ENCODE results near the gene PARVA.
A peak's percentile ranks its signal among the peaks of the same experiment; 100 is the strongest.

PARVA gene, protein sequence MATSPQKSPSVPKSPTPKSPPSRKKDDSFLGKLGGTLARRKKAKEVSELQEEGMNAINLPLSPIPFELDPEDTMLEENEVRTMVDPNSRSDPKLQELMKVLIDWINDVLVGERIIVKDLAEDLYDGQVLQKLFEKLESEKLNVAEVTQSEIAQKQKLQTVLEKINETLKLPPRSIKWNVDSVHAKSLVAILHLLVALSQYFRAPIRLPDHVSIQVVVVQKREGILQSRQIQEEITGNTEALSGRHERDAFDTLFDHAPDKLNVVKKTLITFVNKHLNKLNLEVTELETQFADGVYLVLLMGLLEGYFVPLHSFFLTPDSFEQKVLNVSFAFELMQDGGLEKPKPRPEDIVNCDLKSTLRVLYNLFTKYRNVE

DNA sequence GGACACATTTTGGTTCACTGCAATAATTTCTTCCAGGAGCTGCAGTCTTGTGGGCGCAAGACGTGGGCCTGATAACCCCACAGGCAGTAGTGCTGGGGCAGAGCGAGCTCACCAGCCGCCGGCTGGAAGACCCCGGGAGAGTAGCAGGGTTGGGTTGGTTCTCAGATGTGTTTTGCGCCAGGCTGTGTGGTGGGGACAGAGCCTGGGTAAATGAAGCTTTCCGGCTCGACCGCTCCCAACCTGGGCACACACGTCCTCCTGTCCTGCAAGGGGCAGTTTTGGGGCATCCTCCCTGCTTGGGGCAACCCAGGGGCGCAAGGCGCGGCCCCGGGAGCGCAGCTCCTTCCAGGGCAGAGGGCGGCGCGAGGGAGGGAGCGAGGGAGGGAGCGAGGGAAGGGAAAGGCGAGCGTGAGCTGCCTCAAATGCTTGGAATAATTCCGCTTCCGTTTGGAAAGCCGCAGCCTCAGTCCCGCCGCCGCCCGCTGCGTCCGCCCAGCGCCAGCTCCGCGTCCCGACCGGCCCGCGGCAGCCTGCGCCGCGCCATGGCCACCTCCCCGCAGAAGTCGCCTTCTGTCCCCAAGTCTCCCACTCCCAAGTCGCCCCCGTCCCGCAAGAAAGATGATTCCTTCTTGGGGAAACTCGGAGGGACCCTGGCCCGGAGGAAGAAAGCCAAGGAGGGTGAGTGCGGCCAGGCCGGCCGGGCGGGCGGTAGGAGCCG, at the start of gene PARVA:
Gene PARVA, plus strand, starts transcription at position 466 of the 718 bp plus-strand sequence. Its CDS starts 77 bp downstream, at position 543.
- Histone ChIP-seq H3K4me3 (ENCODE audit: low read length) (peak within 1 kb of the TSS; percentile 73; the same call in 1 of the 2 replicates), H3K9me3 (ENCODE audit: control insufficient read depth, insufficient read depth, low read length) (no peaks in the 10 kb centered on the region), H3K4me1 (ENCODE audit: control insufficient read depth, insufficient read depth, low read length) (0 out of 2 replicates have a peak, but pooled peaks cover 3% of the 10 kb centered on the region), H3K36me3 (ENCODE audit: control insufficient read depth, insufficient read depth, low read length) (no peaks in the 10 kb centered on the region), H3K27ac (ENCODE audit: low read length) (no peak within 1 kb of the TSS), H3K27me3 (ENCODE audit: control insufficient read depth, insufficient read depth, low read length) (no peaks in the 10 kb centered on the region; the same call in 1 of the 2 replicates)
- no peak for DNase-seq (ENCODE audit: low read depth, low spot score)
- whole genome bisulfite sequencing (ENCODE audit: insufficient coverage, insufficient read length) = no CpG with 5 or more reads among the region's 55 CpGs

- Histone ChIP-seq H3K4me3 (ENCODE audit: low read length) (no peak overlapping the region), H3K4me1 (ENCODE audit: control insufficient read depth, insufficient read depth, low read length) (no peaks in the 10 kb centered on the region), H3K36me3 (ENCODE audit: control insufficient read depth, insufficient read depth, low read length) (no peaks in the 10 kb centered on the region), H3K9me3 (ENCODE audit: control insufficient read depth, insufficient read depth, low read length) (no peaks in the 10 kb centered on the region), H3K27ac (ENCODE audit: low read length) (no peak overlapping the region), H3K27me3 (ENCODE audit: control insufficient read depth, insufficient read depth, low read length) (no peaks in the 10 kb centered on the region)
- DNase-seq (ENCODE audit: low read depth, low spot score) = no peak
- no CpG with 5 or more reads among the region's 4 CpGs for WGBS (ENCODE audit: insufficient coverage, insufficient read length)
These were observed 48.2 kb upstream of the PARVA start for GRCh38 chr11:12329169-12329568.

DNA sequence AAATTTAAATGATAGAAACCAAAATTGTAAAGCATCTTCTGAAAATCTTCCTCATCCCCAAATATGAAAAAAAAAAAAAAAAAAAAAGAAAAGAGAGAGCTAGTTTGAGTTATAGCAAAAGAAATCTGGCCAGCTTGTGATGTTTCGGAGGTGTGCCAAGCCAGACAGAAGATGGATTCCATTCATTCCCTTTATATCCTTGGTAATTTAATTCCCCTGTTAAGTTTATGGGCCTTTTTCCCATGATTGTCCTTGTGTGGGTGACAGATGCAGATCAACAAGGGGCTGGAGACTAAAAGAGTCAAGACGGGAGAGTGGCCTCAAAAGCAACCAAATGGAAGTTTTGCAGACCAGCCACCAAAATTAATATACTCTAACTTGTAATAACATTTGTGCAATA, 47.6 kb upstream of the PARVA start:
- WGBS (ENCODE audit: insufficient coverage, insufficient read length) = no CpG with 5 or more reads among the region's 2 CpGs
- no peak for DNase-seq (ENCODE audit: low read depth, low spot score)
- H3K36me3 ChIP-seq (ENCODE audit: control insufficient read depth, insufficient read depth, low read length) = no peaks in the 10 kb centered on the region
- no peak overlapping the region for H3K27ac ChIP-seq (ENCODE audit: low read length)
- no peaks in the 10 kb centered on the region for H3K27me3 ChIP-seq (ENCODE audit: control insufficient read depth, insufficient read depth, low read length)
- no peaks in the 10 kb centered on the region for H3K9me3 ChIP-seq (ENCODE audit: control insufficient read depth, insufficient read depth, low read length)
- H3K4me1 ChIP-seq (ENCODE audit: control insufficient read depth, insufficient read depth, low read length) = no peaks in the 10 kb centered on the region
- H3K4me3 ChIP-seq (ENCODE audit: low read length) = no peak overlapping the region

DNA sequence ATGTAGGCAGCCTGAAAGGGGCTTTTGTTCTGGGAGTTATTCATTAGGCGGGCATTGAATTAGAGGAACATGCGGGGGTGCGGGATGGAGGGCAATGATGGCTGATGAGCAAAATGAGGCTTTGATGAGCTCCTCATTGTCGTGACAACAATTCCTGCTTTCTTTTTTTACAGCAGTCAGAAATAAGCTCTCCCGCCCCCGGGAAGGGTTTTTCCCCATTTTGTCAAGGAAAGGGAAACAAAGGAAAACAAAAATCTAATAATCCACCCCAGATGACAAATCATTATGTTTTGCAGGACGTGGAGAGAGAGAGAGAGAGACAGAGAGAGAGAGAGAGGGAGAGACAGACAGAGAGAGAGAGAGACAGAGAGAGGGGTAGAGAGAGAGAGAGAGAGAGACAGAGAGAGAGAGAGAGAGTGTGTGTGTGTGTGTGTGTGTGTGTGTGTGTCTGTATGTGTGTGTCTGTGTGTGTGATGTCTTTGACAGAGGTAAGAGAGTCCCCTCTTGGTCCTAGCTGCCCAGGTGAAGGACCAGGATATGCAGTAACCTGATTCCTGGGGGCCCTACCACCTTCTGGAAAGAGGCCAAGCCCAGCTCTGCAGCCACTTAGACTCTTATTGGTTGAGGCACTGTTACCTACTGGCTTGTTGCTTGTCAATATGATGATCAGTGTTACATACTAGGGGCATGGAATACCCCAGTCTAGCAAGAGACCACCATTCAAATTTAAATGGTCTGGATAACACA, 46.7 kb upstream of the PARVA start:
- Histone ChIP-seq H3K36me3 (ENCODE audit: control insufficient read depth, insufficient read depth, low read length) (no peaks in the 10 kb centered on the region), H3K4me3 (ENCODE audit: low read length) (no peak overlapping the region), H3K27ac (ENCODE audit: low read length) (no peak overlapping the region), H3K9me3 (ENCODE audit: control insufficient read depth, insufficient read depth, low read length) (no peaks in the 10 kb centered on the region), H3K4me1 (ENCODE audit: control insufficient read depth, insufficient read depth, low read length) (no peaks in the 10 kb centered on the region), H3K27me3 (ENCODE audit: control insufficient read depth, insufficient read depth, low read length) (no peaks in the 10 kb centered on the region)
- WGBS (ENCODE audit: insufficient coverage, insufficient read length) = no CpG with 5 or more reads among the region's 7 CpGs
- DNase-seq (ENCODE audit: low read depth, low spot score) = no peak

- Histone ChIP-seq H3K4me3 (ENCODE audit: low read length) (no peak overlapping the region), H3K9me3 (ENCODE audit: control insufficient read depth, insufficient read depth, low read length) (no peaks in the 10 kb centered on the region), H3K27ac (ENCODE audit: low read length) (no peak overlapping the region), H3K27me3 (ENCODE audit: control insufficient read depth, insufficient read depth, low read length) (no peaks in the 10 kb centered on the region), H3K36me3 (ENCODE audit: control insufficient read depth, insufficient read depth, low read length) (no peaks in the 10 kb centered on the region), H3K4me1 (ENCODE audit: control insufficient read depth, insufficient read depth, low read length) (no peaks in the 10 kb centered on the region)
- WGBS (ENCODE audit: insufficient coverage, insufficient read length) = no CpG with 5 or more reads among the region's 7 CpGs
- peak; percentile 71 for DNase-seq (ENCODE audit: low read depth, low spot score)
These were observed 46.0 kb upstream of the PARVA start for GRCh38 chr11:12331239-12331874.

DNA sequence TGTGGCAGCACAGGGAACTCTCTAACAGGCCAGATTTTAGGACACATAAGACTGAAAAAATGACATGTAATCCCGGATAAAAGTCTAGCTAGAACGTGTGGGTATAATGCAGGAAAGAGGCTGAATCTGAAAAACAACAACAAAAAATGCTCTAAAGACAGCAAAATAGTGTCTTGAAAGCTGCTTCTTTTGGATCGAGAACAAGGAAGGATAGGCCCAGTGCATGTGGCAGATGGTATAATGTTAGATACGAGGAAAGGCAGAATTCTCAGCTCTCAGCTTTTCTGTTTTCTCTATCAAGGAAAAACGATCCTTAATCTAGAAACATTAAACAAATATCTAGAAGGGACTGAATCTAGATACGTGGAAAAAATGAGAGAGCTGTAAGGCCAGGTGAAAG, 33.8 kb upstream of the PARVA start:
- Histone ChIP-seq H3K4me1 (ENCODE audit: control insufficient read depth, insufficient read depth, low read length) (no peaks in the 10 kb centered on the region), H3K27ac (ENCODE audit: low read length) (no peak overlapping the region), H3K27me3 (ENCODE audit: control insufficient read depth, insufficient read depth, low read length) (no peaks in the 10 kb centered on the region), H3K36me3 (ENCODE audit: control insufficient read depth, insufficient read depth, low read length) (no peaks in the 10 kb centered on the region), H3K9me3 (ENCODE audit: control insufficient read depth, insufficient read depth, low read length) (no peaks in the 10 kb centered on the region), H3K4me3 (ENCODE audit: low read length) (no peak overlapping the region)
- no peak for DNase-seq (ENCODE audit: low read depth, low spot score)
- WGBS (ENCODE audit: insufficient coverage, insufficient read length) = no CpG with 5 or more reads among the region's 6 CpGs

DNA sequence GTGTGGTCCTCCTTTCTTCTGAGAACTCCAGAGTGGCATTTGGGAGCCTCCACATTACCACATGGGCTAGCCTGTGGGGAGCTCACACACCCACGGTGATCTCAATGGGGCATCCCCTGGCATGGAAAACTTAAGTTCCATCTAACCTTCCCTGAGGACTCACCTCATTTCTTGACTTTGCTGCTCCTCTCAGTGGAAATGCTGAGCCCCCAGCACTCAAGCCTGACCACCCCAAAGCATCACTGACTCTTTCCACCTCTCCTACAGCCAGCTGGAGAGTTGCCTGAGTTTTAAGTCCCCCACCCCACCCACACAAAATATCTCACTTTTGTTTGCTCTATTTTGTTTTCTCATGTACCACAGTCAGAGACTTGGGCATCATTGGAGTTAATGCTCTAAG, 23.8 kb upstream of the PARVA start:
- H3K27ac ChIP-seq (ENCODE audit: low read length) = no peak overlapping the region
- no peak overlapping the region for H3K4me3 ChIP-seq (ENCODE audit: low read length)
- no peaks in the 10 kb centered on the region for H3K36me3 ChIP-seq (ENCODE audit: control insufficient read depth, insufficient read depth, low read length)
- no peaks in the 10 kb centered on the region for H3K27me3 ChIP-seq (ENCODE audit: control insufficient read depth, insufficient read depth, low read length)
- no peaks in the 10 kb centered on the region for H3K9me3 ChIP-seq (ENCODE audit: control insufficient read depth, insufficient read depth, low read length)
- WGBS (ENCODE audit: insufficient coverage, insufficient read length) = no CpG with 5 or more reads among the region's 1 CpG
- no peak for DNase-seq (ENCODE audit: low read depth, low spot score)
- no peaks in the 10 kb centered on the region for H3K4me1 ChIP-seq (ENCODE audit: control insufficient read depth, insufficient read depth, low read length)

DNA sequence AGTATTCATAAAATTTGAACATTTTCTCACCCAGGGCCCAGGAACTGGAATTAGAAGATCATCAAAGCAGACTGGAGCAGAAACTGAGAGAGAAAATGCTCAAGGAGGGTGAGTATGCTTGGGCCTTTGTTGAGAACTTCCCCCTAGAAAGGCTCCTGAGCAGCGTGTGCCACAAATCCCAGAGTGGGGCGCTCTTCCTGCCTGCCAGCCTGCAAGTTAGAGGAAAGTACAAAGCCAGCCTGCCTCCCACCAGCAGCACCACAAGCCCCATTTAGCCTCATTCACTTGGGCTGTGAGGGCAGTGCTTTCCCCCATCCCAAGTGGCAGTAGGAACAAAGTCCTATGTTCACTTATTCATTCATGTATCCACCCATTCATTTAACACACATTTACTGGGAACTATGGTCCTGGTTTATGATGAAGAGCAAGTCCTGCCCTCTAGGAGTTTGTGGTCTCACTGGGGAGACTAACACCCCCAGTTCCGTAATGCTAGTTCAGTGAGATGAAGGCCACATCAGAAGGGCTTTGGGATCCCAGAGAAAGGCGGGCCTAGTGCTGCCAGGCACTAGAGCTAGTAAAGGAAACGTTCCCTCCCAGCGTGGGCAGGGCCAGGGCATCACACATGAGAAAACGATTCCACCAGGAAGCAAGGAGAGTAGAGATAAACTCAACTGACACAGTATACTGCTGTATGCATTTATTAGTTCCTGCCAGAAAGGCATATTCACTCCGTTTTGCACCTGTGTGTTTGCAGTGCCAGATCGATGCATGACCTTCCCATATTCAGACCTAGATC, 22.4 kb upstream of the PARVA start:
- Histone ChIP-seq H3K36me3 (ENCODE audit: control insufficient read depth, insufficient read depth, low read length) (no peaks in the 10 kb centered on the region), H3K4me1 (ENCODE audit: control insufficient read depth, insufficient read depth, low read length) (no peaks in the 10 kb centered on the region), H3K9me3 (ENCODE audit: control insufficient read depth, insufficient read depth, low read length) (no peaks in the 10 kb centered on the region), H3K4me3 (ENCODE audit: low read length) (no peak overlapping the region), H3K27me3 (ENCODE audit: control insufficient read depth, insufficient read depth, low read length) (no peaks in the 10 kb centered on the region), H3K27ac (ENCODE audit: low read length) (no peak overlapping the region)
- DNase-seq (ENCODE audit: low read depth, low spot score) = no peak
- no CpG with 5 or more reads among the region's 9 CpGs for WGBS (ENCODE audit: insufficient coverage, insufficient read length)

DNA sequence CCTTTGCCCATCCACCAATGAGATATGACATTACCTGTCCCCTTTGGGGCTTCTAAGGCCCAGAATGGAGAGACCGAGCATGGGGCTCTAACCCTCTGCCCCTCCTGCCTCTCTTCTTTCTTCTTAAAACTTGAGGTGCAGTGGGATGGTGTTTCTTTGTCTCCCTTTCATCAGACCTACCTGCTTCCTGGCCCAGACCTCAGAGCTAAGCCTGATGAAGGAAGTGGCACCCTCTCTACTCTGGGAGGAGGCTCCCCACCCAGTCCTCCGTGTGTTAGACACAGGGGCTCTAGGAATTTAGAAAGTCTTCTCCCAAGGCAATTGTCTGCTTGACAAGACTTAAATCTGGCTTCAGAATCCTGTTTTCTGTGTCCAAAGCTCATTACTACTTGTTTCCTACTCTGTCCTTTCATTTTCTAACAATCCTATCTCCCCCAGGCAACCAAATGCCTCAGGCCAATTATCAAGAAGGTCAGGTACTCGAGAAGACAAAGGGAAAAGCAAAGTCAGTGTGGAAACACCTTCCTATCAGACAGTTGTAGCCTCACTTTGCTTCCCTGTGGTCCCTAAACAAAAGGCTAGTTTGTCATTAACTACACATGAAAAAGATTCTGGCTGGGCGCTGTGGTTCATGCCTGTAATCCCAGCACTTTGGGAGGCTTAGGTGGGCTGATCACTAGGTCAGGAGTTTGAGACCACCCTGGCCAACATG, 20.3 kb upstream of the PARVA start:
- no peak overlapping the region for H3K4me3 ChIP-seq (ENCODE audit: low read length)
- no peaks in the 10 kb centered on the region for H3K4me1 ChIP-seq (ENCODE audit: control insufficient read depth, insufficient read depth, low read length)
- H3K27me3 ChIP-seq (ENCODE audit: control insufficient read depth, insufficient read depth, low read length) = no peaks in the 10 kb centered on the region
- H3K36me3 ChIP-seq (ENCODE audit: control insufficient read depth, insufficient read depth, low read length) = no peaks in the 10 kb centered on the region
- no peak for DNase-seq (ENCODE audit: low read depth, low spot score)
- H3K9me3 ChIP-seq (ENCODE audit: control insufficient read depth, insufficient read depth, low read length) = no peaks in the 10 kb centered on the region
- H3K27ac ChIP-seq (ENCODE audit: low read length) = no peak overlapping the region
- no CpG with 5 or more reads among the region's 4 CpGs for WGBS (ENCODE audit: insufficient coverage, insufficient read length)

Data from iPS DF 6.9 (cell line).